B cell (primary cell): ENCODE measurements around the gene BARX1. TPM values are rescaled to one million over a fixed set of nuclear protein-coding genes. Genes with fewer than 3 reads are reported as not detected.

Experiments used
- ATAC-seq: fragments of 200-7000 bp; cut with Tn5 transposase; one replicate; pipeline ENCODE4 v1.10.0; 2021; ENCODE audit warnings: low read depth, mild to moderate bottlenecking, moderate number of reproducible peaks, moderate library complexity
- CTCF ChIA-PET: fragments of 350-600 bp; sonication (Branson Sonifier 250); formaldehyde crosslinking; loops from one replicate; lab custom pipeline; 2021; ENCODE audit warnings: antibody characterized with exemption, inconsistent platforms; lab: Charles Lee
- POLR2A ChIA-PET: fragments of 350-600 bp; sonication (Branson Sonifier 250); formaldehyde crosslinking; loops from one replicate; lab custom pipeline; 2021; ENCODE audit warnings: antibody characterized with exemption; lab: Charles Lee
- DNase-seq: peaks from one replicate; pipeline ENCODE4 v3.0.0; 2013
- H2AFZ ChIP-seq: 2 replicates; pipeline ENCODE4 v1.6.1; 2012; ENCODE audit warnings: mild to moderate bottlenecking, low read depth, low read length; ENCODE audit not compliant: insufficient read depth, poor library complexity, severe bottlenecking
- H3K27ac ChIP-seq, 2 donors: 1 replicate in 1 of 2; 2 replicates in 1 of 2; pipeline ENCODE4 v1.5.1; 2012 to 2013; ENCODE audit warnings: low read length in 2 of 2, mild to moderate bottlenecking in 2 of 2, moderate library complexity in 1 of 2
- H3K27me3 ChIP-seq, 4 experiments: fragments of 200-600 bp in 1 of 4; sonication (generic) in 1 of 4; replicated peaks in 1 of 4; 1 replicate in 2 of 4; 2 replicates in 2 of 4; pipeline versions ENCODE4 v1.6.1 to v1.7.0; 2013 to 2016; ENCODE audit warnings: low read length in 3 of 4, mild to moderate bottlenecking in 2 of 4, mixed read lengths in 1 of 4, moderate library complexity in 1 of 4; ENCODE audit not compliant: insufficient read depth in 4 of 4, control insufficient read depth in 3 of 4; ENCODE audit errors: control extremely low read depth in 1 of 4
- H3K36me3 ChIP-seq, 2 experiments: replicated peaks in 1 of 2; 1 replicate in 1 of 2; 2 replicates in 1 of 2; pipeline versions ENCODE4 v1.6.1 to v1.7.1; 2013; ENCODE audit warnings: low read length in 1 of 2; ENCODE audit not compliant: insufficient read depth in 2 of 2, control insufficient read depth in 1 of 2; ENCODE audit errors: control extremely low read depth in 1 of 2, extremely low read depth in 1 of 2
- H3K4me1 ChIP-seq, 2 donors: fragments of 200-600 bp in 1 of 2; sonication (generic) in 1 of 2; 1 replicate in 1 of 2; 2 replicates in 1 of 2; pipeline versions ENCODE4 v1.5.1 to v1.6.1; 2013 to 2017; ENCODE audit warnings: low read length in 2 of 2; ENCODE audit not compliant: control insufficient read depth in 2 of 2, insufficient read depth in 2 of 2
- H3K4me2 ChIP-seq: replicated peaks from 2 replicates; pipeline ENCODE3; 2012; ENCODE audit warnings: mild to moderate bottlenecking, low read depth, low read length; ENCODE audit not compliant: poor library complexity, severe bottlenecking
- H3K4me3 ChIP-seq, 5 experiments: fragments of 200-600 bp in 1 of 5; sonication (generic) in 1 of 5; 1 replicate in 3 of 5; 2 replicates in 2 of 5; pipeline versions ENCODE4 v1.5.1 to v1.7.0; 2011 to 2016; ENCODE audit warnings: low read length in 4 of 5, mild to moderate bottlenecking in 4 of 5, low read depth in 2 of 5, control low read depth in 1 of 5, moderate library complexity in 1 of 5; ENCODE audit not compliant: insufficient read depth in 1 of 5; ENCODE audit errors: control extremely low read depth in 1 of 5, extremely low read depth in 1 of 5
- H3K79me2 ChIP-seq: fragments of 200-600 bp; sonication (generic); one replicate; pipeline ENCODE4 v1.6.0; 2016; ENCODE audit warnings: low read length; ENCODE audit not compliant: control insufficient read depth, insufficient read depth
- H3K9ac ChIP-seq: fragments of 200-600 bp; sonication (generic); 2 replicates; pipeline ENCODE4 v1.6.1; 2017; ENCODE audit warnings: mild to moderate bottlenecking, low read length, moderate library complexity
- H3K9me3 ChIP-seq, 3 donors: one replicate each; pipeline versions ENCODE4 v1.6.1 to v1.7.1; 2013; ENCODE audit warnings: low read length in 2 of 3; ENCODE audit not compliant: control insufficient read depth in 2 of 3, insufficient read depth in 1 of 3; ENCODE audit errors: control extremely low read depth in 1 of 3
- H4K20me1 ChIP-seq: 2 replicates; pipeline ENCODE4 v1.6.0; 2012; ENCODE audit warnings: mild to moderate bottlenecking, low read length; ENCODE audit not compliant: insufficient read depth, control insufficient read depth, poor library complexity, severe bottlenecking
- H3K27ac Mint-ChIP-seq: one replicate; pipeline ENCODE4 v1.8.0; 2021; ENCODE audit warnings: mixed read lengths
- H3K27me3 Mint-ChIP-seq: one replicate; pipeline ENCODE4 v1.8.0; 2021; ENCODE audit warnings: mixed read lengths
- H3K4me1 Mint-ChIP-seq: one replicate; pipeline ENCODE4 v1.8.0; 2021; ENCODE audit warnings: mixed read lengths
- H3K4me3 Mint-ChIP-seq: one replicate; pipeline ENCODE4 v1.8.0; 2021; ENCODE audit warnings: mixed read lengths
- H3K9me3 Mint-ChIP-seq: one replicate; pipeline ENCODE4 v1.8.0; 2022; ENCODE audit warnings: mixed read lengths; ENCODE audit not compliant: insufficient read depth
- EZH2 ChIP-seq: IDR thresholded peaks from 2 replicates; pipeline ENCODE4 v1.6.1; 2012; ENCODE audit warnings: borderline replicate concordance, low read depth, mild to moderate bottlenecking, moderate library complexity, low read length; ENCODE audit not compliant: insufficient read depth, poor library complexity, severe bottlenecking
- WGBS: methylation state at CpG from one replicate; pipeline ENCODE4 v1.1.5; 2013; ENCODE audit warnings: missing lambda C conversion rate; ENCODE audit not compliant: insufficient coverage; 5-methylcytosine and 5-hydroxymethylcytosine counted together
- intact Hi-C: fragments of 100-400 bp; cut with micrococcal nuclease; formaldehyde crosslinking; loops from one replicate; pipeline ENCODE4 v1.10.0; 2022
- polyA plus RNA-seq: library from polyadenylated mRNA; depleted of rRNA; stranded (reverse); fragments of >200 nt; gene quantifications from 2 replicates; pipeline ENCODE4 v1.2.3, GENCODE V29; 2012
- total RNA-seq, 2 donors: library from RNA; stranded (reverse); fragments of 120-200 nt in 1 of 2; gene quantifications; 1 replicate in 1 of 2; 2 replicates in 1 of 2; pipeline versions ENCODE4 v1.2.3 to v1.2.4, GENCODE V29; 2013 to 2022
- TF ChIP-seq, protein P1 (sequence below): fragments of 200-600 bp; IDR thresholded peaks from one replicate; pipeline ENCODE4 v1.8.0; 2022; ENCODE audit warnings: antibody characterized with exemption, mild to moderate bottlenecking

The BARX1 gene
- total and polyA plus RNA-seq, 2 donors (not counting 1 experiment from before 2014, with no cell fraction given) = not detected

DNA sequence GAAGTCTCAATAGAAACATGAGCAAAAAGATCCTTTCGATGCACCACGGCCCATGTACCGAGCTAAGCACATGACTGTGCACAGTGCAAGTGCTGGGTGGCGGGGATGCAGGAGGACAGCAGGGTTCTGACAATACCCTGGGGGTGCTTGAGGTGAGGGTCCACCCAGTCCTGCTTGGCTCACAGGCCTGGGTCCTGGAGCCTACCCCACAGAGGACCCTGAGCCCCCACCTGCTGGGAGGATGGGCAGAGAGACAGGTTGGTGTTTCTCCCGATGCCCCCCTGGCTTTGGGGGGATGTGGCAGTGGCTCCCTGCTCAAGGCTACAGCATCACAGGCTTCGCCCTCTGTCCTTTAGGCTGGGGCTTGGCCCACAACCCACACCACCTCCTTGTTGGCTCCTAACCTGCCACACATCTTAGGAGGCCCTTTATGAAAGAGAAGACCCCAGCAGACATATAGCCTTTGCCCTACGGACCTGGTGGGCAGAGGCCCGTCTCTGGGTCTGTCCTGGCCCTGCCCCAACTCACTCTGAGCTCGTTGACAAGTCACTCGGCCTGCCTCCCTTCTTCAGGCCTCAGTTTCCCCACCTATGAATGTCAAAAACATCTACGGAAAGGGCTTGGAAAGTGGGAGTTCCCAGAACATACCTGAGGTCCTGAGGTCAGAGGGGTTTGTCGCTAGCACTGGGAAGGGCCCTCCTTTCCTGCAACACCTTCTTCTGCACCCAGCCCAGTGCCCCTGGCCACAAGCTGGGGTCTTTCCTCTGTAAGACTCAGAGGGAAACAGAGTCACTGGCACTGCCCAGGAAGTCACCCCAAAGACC is 50.3 kb downstream of the BARX1 start:
- H3K27ac Mint-ChIP-seq = no peak overlapping the region
- ATAC-seq = no peak
- 93% methylated on average over 10 of the region's 12 CpGs for WGBS

More for the DNA sequence above, 50.3 kb downstream of the BARX1 start:
- Mint-ChIP-seq H3K27me3 (peaks cover 21% of the 10 kb centered on the region), H3K4me3 (no peak overlapping the region), H3K9me3 (no peaks in the 10 kb centered on the region), H3K4me1 (peaks cover 5% of the 10 kb centered on the region)
- Histone ChIP-seq H3K27ac (no peak overlapping the region), H3K9ac (no peak overlapping the region), H3K4me3 (no peak overlapping the region), H4K20me1 (no peaks in the 10 kb centered on the region), H3K4me1 (peaks cover 0 to 3% of the 10 kb centered on the region in 2 donors), H3K4me2 (no peak overlapping the region), H3K79me2 (no peaks in the 10 kb centered on the region), H3K27me3 (peaks cover 0 to 8% (median 2%) of the 10 kb centered on the region in 4 experiments), H2AFZ (no peak overlapping the region), H3K9me3 (peaks cover 0 to 8% (median 0%) of the 10 kb centered on the region in 3 donors), H3K36me3 (no peaks in the 10 kb centered on the region)
- intact Hi-C loops = no loop called here
- TF ChIP-seq, protein P1, sequence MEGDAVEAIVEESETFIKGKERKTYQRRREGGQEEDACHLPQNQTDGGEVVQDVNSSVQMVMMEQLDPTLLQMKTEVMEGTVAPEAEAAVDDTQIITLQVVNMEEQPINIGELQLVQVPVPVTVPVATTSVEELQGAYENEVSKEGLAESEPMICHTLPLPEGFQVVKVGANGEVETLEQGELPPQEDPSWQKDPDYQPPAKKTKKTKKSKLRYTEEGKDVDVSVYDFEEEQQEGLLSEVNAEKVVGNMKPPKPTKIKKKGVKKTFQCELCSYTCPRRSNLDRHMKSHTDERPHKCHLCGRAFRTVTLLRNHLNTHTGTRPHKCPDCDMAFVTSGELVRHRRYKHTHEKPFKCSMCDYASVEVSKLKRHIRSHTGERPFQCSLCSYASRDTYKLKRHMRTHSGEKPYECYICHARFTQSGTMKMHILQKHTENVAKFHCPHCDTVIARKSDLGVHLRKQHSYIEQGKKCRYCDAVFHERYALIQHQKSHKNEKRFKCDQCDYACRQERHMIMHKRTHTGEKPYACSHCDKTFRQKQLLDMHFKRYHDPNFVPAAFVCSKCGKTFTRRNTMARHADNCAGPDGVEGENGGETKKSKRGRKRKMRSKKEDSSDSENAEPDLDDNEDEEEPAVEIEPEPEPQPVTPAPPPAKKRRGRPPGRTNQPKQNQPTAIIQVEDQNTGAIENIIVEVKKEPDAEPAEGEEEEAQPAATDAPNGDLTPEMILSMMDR = no peak
- no peak for TF ChIP-seq EZH2
- ChIA-PET CTCF (no interaction called here), POLR2A (no interaction called here)
- no peak for DNase-seq
